Heart right ventricle (tissue), 16 donors: ENCODE results near the gene AP2M1. TPM values are rescaled to one million over a fixed set of nuclear protein-coding genes. Genes with fewer than 3 reads are reported as not detected.

Experiments used
- ATAC-seq, 8 donors: fragments of 200-7000 bp; cut with Tn5 transposase; one replicate each; pipeline ENCODE4 v1.9.1; 2020; ENCODE audit warnings: mild to moderate bottlenecking in 8 of 8, moderate library complexity in 8 of 8, moderate number of reproducible peaks in 1 of 8
- DNase-seq, 2 donors: peaks; one replicate each; pipeline ENCODE4 v3.0.0-alpha.2; 2020
- H3K27ac ChIP-seq, 10 donors: fragments of 200-600 bp; sonication (generic) in 2 of 10; one replicate each; pipeline versions ENCODE4 v1.5.0 to v1.8.0; 2020 to 2022; ENCODE audit warnings: mild to moderate bottlenecking in 3 of 10
- H3K27me3 ChIP-seq, 7 donors: fragments of 200-600 bp; one replicate each; pipeline ENCODE4 v1.8.0; 2021 to 2022; ENCODE audit warnings: mild to moderate bottlenecking in 2 of 7
- H3K36me3 ChIP-seq, 9 donors: fragments of 200-600 bp; sonication (generic) in 1 of 9; one replicate each; pipeline versions ENCODE4 v1.5.0 to v1.8.0; 2020 to 2022; ENCODE audit warnings: mild to moderate bottlenecking in 2 of 9
- H3K4me1 ChIP-seq, 9 donors: fragments of 200-600 bp; sonication (generic) in 1 of 9; one replicate each; pipeline versions ENCODE4 v1.5.0 to v1.8.0; 2020 to 2022; ENCODE audit warnings: mild to moderate bottlenecking in 4 of 9
- H3K4me3 ChIP-seq, 10 donors: fragments of 200-600 bp; sonication (generic) in 2 of 10; one replicate each; pipeline versions ENCODE4 v1.5.0 to v1.8.0; 2020 to 2022; ENCODE audit warnings: mild to moderate bottlenecking in 7 of 10, moderate library complexity in 2 of 10
- H3K9me3 ChIP-seq, 11 donors: fragments of 200-600 bp in 10 of 11; sonication (generic) in 2 of 11; one replicate each; pipeline versions ENCODE4 v1.5.0 to v1.8.0; 2013 to 2022; ENCODE audit warnings: mild to moderate bottlenecking in 2 of 11, control low read depth in 1 of 11, moderate library complexity in 1 of 11
- CTCF ChIP-seq, 9 donors: fragments of 200-600 bp; sonication (generic) in 2 of 9; IDR thresholded peaks; one replicate each; pipeline versions ENCODE4 v1.5.0 to v1.8.0; 2021 to 2022; ENCODE audit warnings: antibody characterized with exemption in 9 of 9, mild to moderate bottlenecking in 5 of 9, moderate library complexity in 1 of 9
- WGBS, 2 donors: extraction: QIAGEN DNeasy Blood & Tissue Kit; methylation state at CpG; one replicate each; pipeline ENCODE4 v1.1.7; 2013; ENCODE audit warnings: inconsistent platforms in 1 of 2; 5-methylcytosine and 5-hydroxymethylcytosine counted together
- intact Hi-C, 10 donors: fragments of 100-400 bp; cut with DNase I; formaldehyde crosslinking; loops; one replicate each; pipeline versions ENCODE4 v1.11.1 to v1.14.2; 2022
- polyA plus RNA-seq, 2 donors: library from polyadenylated mRNA; stranded (reverse); fragments of 200-250 nt; gene quantifications; one replicate each; pipeline ENCODE4 v1.2.3, GENCODE V29; 2013
- total RNA-seq, 10 donors: library from RNA; stranded (reverse); fragmentation: NEBNext Ultra II Directional in 3 of 10; extraction: Animal tissue kit (Norgen Biotek cat#: 25700) in 3 of 10; gene quantifications; one replicate each; pipeline versions ENCODE4 v1.2.1 to v1.2.4, GENCODE V29; 2021 to 2023
- donor health status: Arrhythmogenic right ventricular cardiomyopathy.
- donor health status: ischemic (EF 13 %, LVEDD 7.1; RV severe dilation, severe dysfunction).
- donor health status: healthy with polysubstance abuse.
- donor health status: DM: no; HTN: yes; CAD: no.
- donor health status: DM: no; HTN: no; CAD: no.
- donor health status: ischemic (EF 25% LVEDD 6.9; RV normal size, moderate dysfunction).
- donor health status: ischemic (EF 25% LVEDD 5.7; RV mildly dilated, moderate dysfunction).
- donor health status: healthy.
- donor health status: DM: yes; HTN: yes; CAD: no.
- donor health status: Ischemic cardiomyopathy.
- donor health status: ischemic (EF 35%, LVEDD 5.7; RV mildly dilated, moderate dysfunction).
- donor health status: nonischemic (EF 11% LVEDD 7.7; RV severe dilation, severe dysfunction).
- donor health status: DM: yes; HTN: yes; CAD: no.
- donor health status: PGD.
- donor health status: ischemic (EF 29% LVEDD 5.4; RV normal size, mild dysfunction).
- donor health status: nonischemic (EF 23%, LVEDD 6.1; RV moderate dilation, normal function).

Gene AP2M1
- total and polyA plus RNA-seq, 12 donors = 187 to 390 (median 321) TPM

- Histone ChIP-seq H3K27me3 (no peaks in the 10 kb centered on the region), H3K4me3 (peak overlapping the region; percentile 87 to 99 (median 97)), H3K36me3 (no peaks in the 10 kb centered on the region), H3K4me1 (peaks cover 30 to 61% (median 50%) of the 10 kb centered on the region in 9 donors), H3K9me3 (no peaks in the 10 kb centered on the region), H3K27ac (peak overlapping the region; percentile 91 to 99 (median 96))
- 0% methylated on average over 47 of the region's 47 CpGs for WGBS, 2 donors
- no peak for TF ChIP-seq CTCF (IDR thresholded peaks at IDR 0.05)
- DNase-seq = peak; percentile 31 to 51
- ATAC-seq = peak in 7 of 8 donors; percentile 2 to 52 (median 22)
- intact Hi-C loops = loop anchor here in 4 of 10 donors (2.0 to 10.0 kb wide), 5 partner anchors 19 to 159 kb away; partner anchors contain the start of genes EIF2B5 (in 3 of the 4), ALG3 (in 2 of the 4), AP2M1 (in 2 of the 4) and EEF1AKMT4 (in 2 of the 4)
Observed at GRCh38 chr3:184155644-184156521, 18.8 kb upstream of the AP2M1 start.

- DNase-seq = peak; percentile 70 to 81
- intact Hi-C loops = loop anchor here in 4 of 10 donors (2.0 to 10.0 kb wide), 4 partner anchors 18 to 158 kb away; partner anchors contain the start of genes ALG3 (in 2 of the 4), AP2M1 (in 2 of the 4), EEF1AKMT4 (in 2 of the 4) and EIF2B5 (in 1 of the 4)
- WGBS, 2 donors = 0 to 6% methylated on average over 6 of the region's 6 CpGs
Observed at GRCh38 chr3:184156522-184156955, 18.1 kb upstream of the AP2M1 start.

GRCh38 chr3:184157206-184157605, 17.4 kb upstream of the AP2M1 start:
- no peak for TF ChIP-seq CTCF (IDR thresholded peaks at IDR 0.05)
- peaks cover 35 to 74% (median 60%) of the 10 kb centered on the region in 9 donors for H3K4me1 ChIP-seq

More at GRCh38 chr3:184156522-184156955, 18.1 kb upstream of the AP2M1 start:
- Histone ChIP-seq H3K27me3 (no peaks in the 10 kb centered on the region), H3K9me3 (no peaks in the 10 kb centered on the region), H3K4me3 (peak overlapping the region; percentile 87 to 99 (median 97)), H3K4me1 (peaks cover 33 to 68% (median 55%) of the 10 kb centered on the region in 9 donors), H3K36me3 (peaks cover 0 to 1% (median 0%) of the 10 kb centered on the region in 9 donors), H3K27ac (peak overlapping the region; percentile 91 to 99 (median 96))
- ATAC-seq = peak; percentile 61 to 86 (median 78)
- no peak for TF ChIP-seq CTCF (IDR thresholded peaks at IDR 0.05)

GRCh38 chr3:184158404-184158803, 16.3 kb upstream of the AP2M1 start:
- no peaks in the 10 kb centered on the region for H3K9me3 ChIP-seq
- 56 to 58% methylated on average over 4 of the region's 4 CpGs for WGBS, 2 donors
- ATAC-seq (no peak), DNase-seq (no peak)
- peak overlapping the region in 2 of 10 donors; percentile 7 to 9 for H3K4me3 ChIP-seq
- H3K36me3 ChIP-seq = peaks cover 0 to 18% (median 3%) of the 10 kb centered on the region in 9 donors
- H3K4me1 ChIP-seq = peaks cover 35 to 85% (median 65%) of the 10 kb centered on the region in 9 donors
- no peaks in the 10 kb centered on the region for H3K27me3 ChIP-seq
- intact Hi-C loops = loop anchor here in 2 of 10 donors (5.0 to 10.0 kb wide), 2 partner anchors 89 to 156 kb away; partner anchors contain the start of genes ALG3 (in 2 of the 2), EEF1AKMT4 (in 2 of the 2) and EIF4G1 (in 1 of the 2)
- TF ChIP-seq CTCF (IDR thresholded peaks at IDR 0.05) = no peak
- peak overlapping the region; percentile 17 to 99 (median 94) for H3K27ac ChIP-seq

More at GRCh38 chr3:184157206-184157605, 17.4 kb upstream of the AP2M1 start:
- intact Hi-C loops = loop anchor here in 4 of 10 donors (2.0 to 10.0 kb wide), 4 partner anchors 18 to 158 kb away; partner anchors contain the start of genes ALG3 (in 2 of the 4), AP2M1 (in 2 of the 4), EEF1AKMT4 (in 2 of the 4) and EIF2B5 (in 1 of the 4)
- DNase-seq (no peak), ATAC-seq (peak in 1 of 8 donors; percentile 3)
- H3K4me3 ChIP-seq = peak overlapping the region; percentile 87 to 99 (median 97)
- H3K36me3 ChIP-seq = peaks cover 0 to 6% (median 0%) of the 10 kb centered on the region in 9 donors
- peak overlapping the region; percentile 91 to 99 (median 96) for H3K27ac ChIP-seq
- no peaks in the 10 kb centered on the region for H3K9me3 ChIP-seq
- no peaks in the 10 kb centered on the region for H3K27me3 ChIP-seq
